PFSK-1 (cell line): Measurements from ENCODE around the gene FOXN3.

Experiments used
- FOXP2 ChIP-seq: optimal IDR thresholded peaks from 2 replicates; pipeline ENCODE3; 2011; ENCODE audit warnings: borderline replicate concordance, control low read depth, inconsistent platforms; ENCODE audit not compliant: insufficient read depth; ENCODE audit errors: extremely low read length, extremely low read depth
- POLR2AphosphoS5 ChIP-seq: IDR thresholded peaks from 2 replicates; pipeline ENCODE4 v1.6.1; 2012; ENCODE audit warnings: low read depth, mild to moderate bottlenecking, control low read depth, low read length, moderate library complexity
- REST ChIP-seq, 2 experiments: IDR thresholded peaks; 2 replicates each; pipeline versions ENCODE4 v1.6.1 to v1.8.0; 2011 to 2012; ENCODE audit warnings: low read depth in 2 of 2, low read length in 2 of 2, control low read depth in 1 of 2, inconsistent platforms in 1 of 2, mild to moderate bottlenecking in 1 of 2, moderate library complexity in 1 of 2; ENCODE audit not compliant: insufficient read depth in 1 of 2
- SIN3A ChIP-seq: IDR thresholded peaks from 2 replicates; pipeline ENCODE4 v1.6.1; 2012; ENCODE audit warnings: mild to moderate bottlenecking, low read length, moderate library complexity, borderline replicate concordance; ENCODE audit not compliant: insufficient read depth
- TAF1 ChIP-seq: IDR thresholded peaks from 2 replicates; pipeline ENCODE4 v1.6.1; 2012; ENCODE audit warnings: low read length, control low read depth, borderline replicate concordance; ENCODE audit not compliant: insufficient read depth

The FOXN3 gene

GRCh38 chr14:89411976-89412375 lies 5.1 kb downstream of the FOXN3 start:
- TF ChIP-seq POLR2AphosphoS5 (no peak), TAF1 (no peak), FOXP2 (no peak), REST (IDR thresholded peaks at IDR 0.05; ENCODE audit: insufficient read depth in 1 of 2, low read depth in 2 of 2, low read length in 2 of 2) (no peak), SIN3A (no peak)

GRCh38 chr14:89409961-89410360 lies 7.1 kb downstream of the FOXN3 start:
- TF ChIP-seq SIN3A (no peak), FOXP2 (no peak), POLR2AphosphoS5 (no peak), TAF1 (no peak), REST (IDR thresholded peaks at IDR 0.05; ENCODE audit: insufficient read depth in 1 of 2, low read depth in 2 of 2, low read length in 2 of 2) (no peak)

GRCh38 chr14:89408907-89409700 lies 7.9 kb downstream of the FOXN3 start:
- no peak for TF ChIP-seq SIN3A
- no peak for TF ChIP-seq FOXP2
- TF ChIP-seq POLR2AphosphoS5, result no peak
- TF ChIP-seq TAF1, result no peak
- TF ChIP-seq REST (IDR thresholded peaks at IDR 0.05; ENCODE audit: insufficient read depth in 1 of 2, low read depth in 2 of 2, low read length in 2 of 2), result no peak

- TF ChIP-seq FOXP2 (no peak), SIN3A (no peak), REST (IDR thresholded peaks at IDR 0.05; ENCODE audit: insufficient read depth in 1 of 2, low read depth in 2 of 2, low read length in 2 of 2) (no peak), POLR2AphosphoS5 (no peak), TAF1 (no peak)
These were observed 9.2 kb downstream of the FOXN3 start for GRCh38 chr14:89407856-89408255.
